NOMO-1 (cell line): ENCODE measurements around the gene PTPRG.

Experiments used
- DNase-seq, 2 experiments: peaks; one replicate each; lab custom pipeline; 2025; ENCODE audit not compliant: unreplicated experiment in 2 of 2; lab: John Stamatoyannopoulos, UW

The PTPRG gene

DNA sequence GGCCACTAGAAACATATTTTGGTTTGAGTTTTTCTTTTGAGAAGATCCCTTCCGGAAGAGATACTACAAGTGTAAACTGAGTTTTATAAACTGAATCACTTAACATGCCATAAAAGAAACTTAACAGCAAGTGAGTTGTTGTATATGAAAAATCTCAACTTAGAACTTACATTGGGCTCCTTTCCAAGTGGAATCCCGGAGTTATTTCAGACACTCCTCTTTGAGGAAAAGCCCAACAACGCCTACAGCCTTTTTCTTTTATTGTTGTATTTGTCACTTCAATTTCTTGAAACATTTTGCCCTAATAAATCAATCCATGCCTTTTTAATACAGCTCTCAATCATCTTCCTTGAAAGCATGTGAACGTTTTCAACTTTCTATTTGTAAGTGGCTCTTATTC, 674.6 kb downstream of the PTPRG start:
- no peak for DNase-seq

DNA sequence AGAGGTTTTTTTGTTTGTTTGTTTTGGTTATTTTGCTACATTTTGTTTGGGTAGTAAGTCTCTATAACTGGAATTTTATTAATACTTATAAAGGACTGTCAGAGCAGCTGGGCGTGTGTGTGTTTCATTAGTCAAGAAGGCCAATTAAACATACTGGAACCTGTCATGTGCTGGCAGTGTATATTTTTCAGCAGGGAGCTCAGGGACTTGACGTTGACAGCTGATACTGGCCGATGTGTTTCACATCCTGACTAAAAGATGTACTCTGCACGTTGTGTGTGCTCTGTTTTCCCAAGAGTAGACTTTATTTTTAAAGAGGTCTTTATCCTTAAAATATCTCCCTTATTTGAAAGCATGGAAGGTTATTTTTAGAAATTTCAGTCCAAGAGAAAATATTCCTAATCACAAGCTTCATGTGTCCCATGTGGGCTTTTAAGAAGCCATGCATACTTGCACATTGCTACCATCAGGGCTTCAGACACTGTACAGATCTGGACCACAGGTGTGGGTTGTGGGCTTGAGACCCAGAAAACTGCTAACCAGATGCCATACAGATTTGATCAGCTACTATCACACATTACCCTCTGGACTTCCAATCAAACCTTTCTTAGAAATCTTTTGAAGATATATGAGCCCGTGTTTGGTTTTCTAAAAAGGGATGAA, 676.0 kb downstream of the PTPRG start:
- DNase-seq = no peak

DNA sequence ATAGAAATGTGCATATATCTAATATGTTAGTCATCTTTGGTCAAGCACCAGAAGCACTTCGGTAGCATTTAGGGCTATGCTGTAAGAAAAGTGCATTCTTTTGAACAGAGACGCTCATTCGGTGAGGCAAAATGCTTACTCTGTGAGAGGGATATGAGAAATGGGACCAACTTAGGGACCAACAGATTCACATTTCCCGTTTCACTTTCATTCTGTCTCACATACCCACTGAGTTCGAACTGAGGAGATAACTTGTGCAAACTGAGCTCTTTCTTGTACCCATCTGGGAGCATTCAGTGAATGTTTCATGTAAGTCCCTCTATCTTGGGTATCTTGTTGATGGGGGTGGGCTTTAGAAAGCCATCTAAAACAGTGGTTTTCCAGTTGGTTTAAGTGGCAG, 676.6 kb downstream of the PTPRG start:
- peak; percentile 10 to 69 for DNase-seq

DNA sequence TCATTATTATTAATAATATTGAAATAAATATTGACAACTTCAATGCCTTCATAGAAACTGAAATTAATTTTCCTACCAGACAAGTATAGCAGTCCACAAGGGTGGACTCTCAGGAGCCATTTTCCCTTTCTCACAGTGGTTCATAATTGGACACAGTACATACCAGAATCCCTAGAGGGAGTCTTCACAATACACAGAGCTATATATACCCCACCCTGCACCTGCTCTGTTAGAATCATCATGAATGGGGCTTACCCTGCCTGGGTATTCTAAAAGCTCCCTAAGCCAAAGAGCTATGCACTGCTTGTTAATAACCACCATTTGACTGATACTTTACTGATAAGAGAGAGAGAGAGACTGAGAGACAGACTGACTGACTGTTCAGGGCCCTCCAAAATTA, 677.1 kb downstream of the PTPRG start:
- peak in 1 of 2 experiments; percentile 16 for DNase-seq

DNA sequence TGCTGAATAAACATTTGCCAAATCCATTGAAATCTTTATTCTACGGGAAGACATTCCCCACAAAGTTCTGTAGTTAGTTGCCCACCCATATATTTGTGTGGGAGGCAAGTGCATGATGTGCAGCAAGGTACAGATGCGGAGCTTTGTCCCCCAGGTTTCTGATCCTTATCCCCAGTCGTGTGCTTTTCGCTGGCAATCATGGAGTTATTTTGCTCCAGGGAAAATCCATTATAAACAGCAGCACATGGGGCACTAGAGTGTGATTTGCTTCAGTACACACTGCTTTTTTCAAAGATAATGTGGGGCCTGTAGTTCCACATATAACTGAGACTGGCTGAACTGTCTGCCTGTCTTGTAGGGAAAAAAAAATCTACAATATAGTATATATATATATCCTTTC, 679.9 kb downstream of the PTPRG start:
- no peak for DNase-seq

DNA sequence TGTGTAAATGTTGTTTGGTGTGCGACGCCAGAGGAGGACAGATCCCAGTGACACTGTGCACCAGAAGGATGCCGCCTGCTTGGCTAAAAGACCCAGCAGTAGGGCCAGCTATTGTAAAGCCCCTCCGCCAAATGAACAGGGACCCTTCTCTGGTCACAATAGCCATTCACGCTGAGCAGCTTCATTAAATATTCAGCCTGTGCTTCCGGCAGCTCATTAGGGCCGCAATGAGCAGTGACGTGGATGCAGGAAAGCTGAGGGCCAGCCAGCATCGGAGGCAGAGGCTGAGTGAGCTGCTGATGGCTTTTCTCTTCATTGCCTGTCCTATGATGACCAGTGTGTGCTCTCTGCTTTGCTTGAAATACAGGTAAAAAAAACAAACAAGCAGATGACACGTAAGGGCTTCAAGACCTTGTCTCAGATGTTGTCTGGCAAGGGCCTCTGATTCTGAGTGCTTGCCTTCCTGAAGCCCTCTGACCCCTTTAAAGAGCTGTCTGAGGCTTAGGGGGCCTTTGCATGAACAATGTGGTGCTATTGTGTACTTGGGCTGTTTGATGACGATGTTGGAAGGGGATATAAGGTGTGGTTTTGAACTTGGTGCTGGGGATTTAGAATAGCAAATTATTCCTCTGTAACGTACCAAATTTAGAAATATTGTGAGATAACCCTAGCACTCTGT, 681.6 kb downstream of the PTPRG start:
- no peak for DNase-seq

DNA sequence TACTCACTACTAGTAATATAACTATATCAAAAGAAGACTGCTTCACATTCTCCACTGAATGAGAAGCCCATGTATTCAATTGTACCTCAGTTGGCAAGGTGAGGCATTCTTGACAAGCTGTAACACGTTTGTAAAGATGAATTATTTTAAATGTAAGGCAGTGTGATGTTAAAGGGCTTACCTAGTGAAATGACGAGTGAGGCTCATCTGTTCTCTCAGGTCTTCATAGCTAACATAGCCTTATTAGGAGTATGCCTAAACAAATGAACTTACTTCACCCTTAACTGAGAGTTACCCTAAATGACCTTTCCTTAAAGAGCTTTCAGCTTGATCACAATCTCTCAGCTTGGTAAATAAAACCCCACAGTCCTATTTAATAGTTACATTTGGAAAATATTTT, 684.7 kb downstream of the PTPRG start:
- DNase-seq = no peak

DNA sequence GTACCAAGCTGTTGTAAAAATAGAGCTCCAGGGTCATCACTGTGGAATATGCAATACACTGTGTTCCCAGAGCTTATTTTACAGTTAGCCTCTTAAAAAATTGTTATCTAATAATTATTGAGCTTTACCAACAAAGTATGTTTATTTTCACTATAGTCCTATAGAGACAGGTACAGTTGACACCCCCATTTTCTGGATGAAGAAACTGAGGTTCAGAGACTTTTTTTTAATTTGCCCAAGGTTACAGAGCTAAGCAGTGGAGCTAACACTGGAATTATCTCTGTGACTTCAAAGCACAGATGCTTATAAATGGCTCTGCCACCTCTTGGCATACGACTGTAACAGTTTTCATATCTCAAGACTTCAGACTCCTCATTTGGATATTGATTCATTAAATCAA, 685.6 kb downstream of the PTPRG start:
- no peak for DNase-seq

DNA sequence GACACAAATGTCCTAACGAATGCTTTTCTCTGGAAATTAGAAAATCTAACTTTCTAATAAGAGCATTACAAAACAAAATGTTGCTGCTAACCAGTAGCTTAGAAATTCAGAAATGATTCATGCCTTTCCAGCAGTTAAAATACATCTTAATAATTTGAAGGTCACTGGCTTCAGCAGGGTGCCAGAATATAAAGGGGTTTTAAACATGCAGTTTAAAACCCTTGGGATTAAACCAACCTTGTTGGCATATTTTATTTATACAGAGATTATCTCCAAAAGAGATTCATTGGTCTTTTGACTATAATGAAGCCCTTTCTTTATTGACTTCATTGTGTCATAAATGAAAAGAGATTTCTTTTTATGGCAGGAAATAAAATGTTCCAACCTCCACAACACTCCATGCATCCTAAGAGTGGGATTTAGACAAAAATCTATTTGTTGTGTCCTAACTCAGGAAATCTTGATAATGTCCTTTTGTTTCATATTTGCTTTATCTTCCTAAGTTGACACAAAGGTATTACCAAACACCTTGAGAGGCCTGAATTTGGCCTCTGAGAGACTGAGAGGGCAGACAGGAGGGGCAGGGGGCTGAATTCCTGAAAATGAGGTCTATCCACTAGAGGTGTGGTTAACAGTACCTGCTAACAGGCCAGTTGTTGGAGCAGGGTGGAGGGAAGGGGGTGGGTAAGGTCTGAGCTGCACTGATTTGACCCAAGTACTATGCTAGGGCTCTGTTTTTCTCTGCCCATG, 687.5 kb downstream of the PTPRG start:
- DNase-seq = no peak

DNA sequence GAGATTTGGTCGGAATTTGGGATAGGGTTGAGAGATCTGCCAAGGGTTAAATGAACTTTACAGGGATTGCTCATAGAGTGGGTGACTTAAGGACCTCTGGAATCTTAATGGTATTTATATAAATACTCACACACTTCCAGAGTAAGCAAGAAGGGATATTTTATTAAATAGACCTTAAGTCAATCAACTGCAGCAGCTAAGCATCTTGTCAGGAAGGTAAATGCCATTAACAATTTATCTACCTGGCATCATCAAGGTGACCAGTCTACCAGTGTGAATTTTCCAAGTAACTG, 688.1 kb downstream of the PTPRG start:
- no peak for DNase-seq

DNA sequence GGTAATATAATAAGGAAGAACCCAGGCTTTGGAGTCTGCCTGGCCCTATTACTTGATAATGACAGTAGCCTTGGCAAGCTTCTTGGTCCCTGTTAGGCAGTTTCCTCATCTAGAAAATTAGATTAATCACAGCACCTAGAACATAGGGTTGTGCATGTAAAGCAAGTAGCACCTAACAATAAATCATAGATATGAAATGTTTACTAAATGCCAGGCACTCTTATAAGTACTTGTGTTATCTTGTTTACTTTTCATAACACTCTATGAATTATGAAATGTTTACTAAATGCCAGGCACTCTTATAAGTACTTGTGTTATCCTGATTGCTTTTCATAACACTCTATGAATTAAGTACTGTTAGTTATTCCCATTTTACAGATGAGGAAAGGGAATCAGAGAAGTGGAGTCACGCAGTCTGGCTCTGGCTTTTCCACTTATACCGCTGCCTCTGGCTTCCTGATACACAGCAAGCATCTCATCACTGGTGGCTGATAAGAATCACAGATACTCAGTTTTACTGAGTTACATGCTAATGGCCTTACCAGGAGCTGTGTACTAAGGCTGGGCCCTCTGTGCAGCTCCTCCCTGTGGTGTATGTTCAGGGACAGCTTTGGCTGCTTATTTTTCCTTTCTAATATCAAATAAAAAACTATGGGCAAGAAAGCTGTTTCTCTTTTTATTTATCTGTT, 688.6 kb downstream of the PTPRG start:
- DNase-seq = no peak

DNA sequence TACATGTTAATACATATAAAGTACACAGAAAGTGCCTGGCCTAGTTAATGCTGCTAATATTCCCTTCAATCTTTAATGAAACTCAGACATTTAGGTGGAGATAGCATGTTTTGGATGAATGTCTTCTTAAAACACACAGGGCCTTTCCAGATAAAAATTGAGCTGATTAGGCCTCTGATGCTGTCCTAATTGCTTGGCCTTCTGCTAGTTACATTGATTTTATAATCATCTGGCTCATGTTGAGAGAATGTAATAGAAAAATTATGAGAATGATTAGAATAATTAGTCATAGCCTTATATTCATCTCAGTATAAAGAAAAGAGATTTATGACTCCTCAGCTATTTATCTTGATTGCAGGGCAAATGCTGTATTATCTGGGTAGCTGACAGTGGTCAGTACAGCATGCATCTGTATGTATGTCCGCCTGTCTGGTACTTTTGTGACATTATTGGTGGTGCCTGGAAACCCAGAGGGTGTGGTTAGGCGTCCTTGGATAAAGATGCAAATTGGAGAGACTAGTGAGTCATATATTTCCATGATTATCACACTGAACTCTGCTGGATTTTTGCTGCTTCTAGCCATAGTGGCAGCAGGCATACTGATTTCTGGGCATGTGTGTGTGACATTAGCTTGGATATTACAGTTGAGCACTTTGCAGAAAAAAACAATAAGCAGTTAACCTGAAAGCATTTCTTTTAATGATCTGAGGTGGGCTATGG, 691.2 kb downstream of the PTPRG start:
- DNase-seq = no peak

DNA sequence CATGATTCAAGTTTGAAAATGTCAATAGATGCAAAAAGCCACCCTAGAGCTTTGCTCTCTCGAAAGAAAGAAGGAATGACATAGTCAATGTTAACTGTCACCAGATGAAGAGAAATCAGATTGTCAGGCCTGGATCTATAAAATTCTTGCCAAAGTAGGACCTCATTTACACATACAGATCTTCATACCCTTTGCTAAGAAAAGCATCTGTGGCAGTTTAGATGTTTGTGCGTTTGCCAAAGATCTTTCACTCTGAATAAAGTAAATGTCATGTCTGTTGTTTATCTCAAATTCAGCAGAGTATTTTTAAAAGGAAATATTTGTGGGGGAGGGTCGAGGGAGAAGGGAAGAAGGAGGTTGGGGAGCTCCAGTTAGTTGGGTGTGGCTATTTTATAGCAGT, 692.6 kb downstream of the PTPRG start:
- DNase-seq = no peak

DNA sequence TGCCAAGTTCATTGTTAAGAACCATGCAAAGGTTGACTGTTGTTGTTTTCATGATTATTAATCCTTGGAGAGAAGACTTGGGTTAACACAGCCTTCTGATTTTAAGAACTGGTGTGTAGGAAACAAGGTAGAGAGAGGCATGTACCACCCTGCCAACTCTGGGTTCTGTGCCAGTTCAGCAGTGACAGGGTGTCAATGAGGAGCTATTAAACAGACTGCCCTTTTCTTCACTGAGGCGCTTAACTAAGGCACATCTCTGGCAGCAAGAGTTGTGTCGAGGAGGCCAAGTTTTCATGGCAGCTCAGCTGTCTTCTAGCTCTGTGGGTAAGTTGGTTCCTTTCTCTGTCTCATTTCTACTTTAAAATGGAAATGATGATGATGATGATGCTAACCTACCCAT, 694.4 kb downstream of the PTPRG start:
- no peak for DNase-seq

DNA sequence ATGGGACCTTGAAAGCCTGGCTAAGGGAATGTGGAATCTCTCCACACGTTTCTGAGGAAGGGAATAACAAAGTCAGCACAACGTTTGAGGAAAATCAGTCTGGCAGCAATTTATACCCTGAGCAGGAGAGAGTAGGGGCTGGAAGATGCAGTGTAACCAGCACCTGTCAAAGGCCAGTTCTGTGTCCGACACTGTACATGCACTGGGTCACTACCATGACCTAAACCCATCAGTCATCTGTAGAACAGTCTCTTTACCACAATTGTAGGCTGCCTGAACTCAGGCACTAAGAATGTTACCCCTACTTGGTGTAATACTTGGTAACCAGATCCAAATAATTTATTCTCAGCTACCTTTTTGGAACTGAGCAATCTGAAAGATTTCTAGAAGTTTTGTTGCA, 698.6 kb downstream of the PTPRG start:
- no peak for DNase-seq

DNA sequence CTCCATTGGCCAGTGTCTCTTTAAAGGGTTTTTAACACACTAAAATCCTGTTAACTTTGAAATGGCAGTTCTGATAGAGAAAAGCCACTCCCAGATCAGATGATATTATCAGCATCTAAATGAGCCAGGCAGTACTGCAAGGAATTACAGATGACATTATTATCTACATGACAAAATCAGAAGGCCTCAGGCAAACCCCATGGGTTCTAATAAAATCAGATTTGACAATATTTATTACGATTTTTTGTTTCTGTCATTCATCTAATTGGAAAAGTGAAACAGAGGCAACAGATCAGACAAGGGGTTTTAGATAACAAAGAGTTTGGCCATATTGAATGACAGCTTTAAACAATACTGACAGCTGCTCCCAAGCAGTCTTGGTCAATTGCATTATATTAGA, 699.3 kb downstream of the PTPRG start:
- no peak for DNase-seq

DNA sequence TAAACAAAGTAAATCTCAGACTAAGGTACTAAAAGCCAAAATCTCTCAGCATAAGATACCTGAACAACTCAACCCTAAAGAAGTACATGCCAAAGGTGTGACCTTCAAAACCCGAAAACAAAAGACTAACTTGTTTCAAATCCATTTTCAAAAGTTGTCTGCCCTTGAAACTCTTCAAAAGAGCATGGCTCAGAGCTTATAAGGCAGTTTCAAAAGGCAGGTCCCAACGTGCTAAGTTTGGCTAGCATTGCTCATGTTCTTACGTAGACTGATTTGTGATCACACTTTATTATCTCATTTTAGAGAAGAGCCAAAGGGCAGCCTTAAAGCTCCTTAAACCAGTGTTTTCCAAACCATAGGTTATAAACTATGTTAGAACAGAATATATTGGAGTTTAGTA, 699.8 kb downstream of the PTPRG start:
- no peak for DNase-seq

DNA sequence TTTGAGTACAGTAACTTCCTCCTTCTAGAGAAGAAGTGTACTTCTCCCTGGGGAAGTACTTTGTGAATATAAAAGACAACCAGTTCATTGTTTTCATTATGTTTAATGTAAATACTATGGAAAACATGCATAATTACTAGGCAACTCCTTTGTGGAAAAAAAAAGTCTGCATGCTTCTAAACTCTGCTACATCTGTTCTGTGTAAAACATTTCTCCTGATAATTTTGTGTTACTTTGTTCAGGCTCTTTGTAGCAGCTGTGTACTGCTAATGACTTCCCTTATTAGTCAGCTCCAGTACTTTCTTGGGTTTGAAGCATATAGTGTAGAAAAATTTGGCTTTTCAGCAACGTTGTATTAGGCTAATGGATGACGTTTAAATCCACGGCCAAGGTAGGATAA, 700.4 kb downstream of the PTPRG start:
- DNase-seq = peak in 1 of 2 experiments; percentile 41

DNA sequence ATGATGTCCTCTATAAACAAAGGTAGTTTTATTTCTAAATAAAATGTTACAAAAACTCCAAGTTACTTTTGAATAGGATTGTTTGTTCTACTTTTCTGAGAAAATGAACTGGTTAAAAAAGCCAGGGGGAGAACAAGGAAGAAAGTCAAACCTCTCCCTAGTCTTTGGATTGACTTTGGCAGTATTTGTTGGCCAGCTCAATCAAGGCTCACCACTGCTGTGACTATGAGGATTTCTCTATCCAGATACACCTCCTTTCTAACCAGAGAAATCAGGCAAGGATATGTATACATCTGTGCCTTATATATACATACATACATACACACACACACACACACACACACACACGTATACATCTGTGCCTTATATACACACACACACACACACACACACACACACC, 704.2 kb downstream of the PTPRG start:
- no peak for DNase-seq

DNA sequence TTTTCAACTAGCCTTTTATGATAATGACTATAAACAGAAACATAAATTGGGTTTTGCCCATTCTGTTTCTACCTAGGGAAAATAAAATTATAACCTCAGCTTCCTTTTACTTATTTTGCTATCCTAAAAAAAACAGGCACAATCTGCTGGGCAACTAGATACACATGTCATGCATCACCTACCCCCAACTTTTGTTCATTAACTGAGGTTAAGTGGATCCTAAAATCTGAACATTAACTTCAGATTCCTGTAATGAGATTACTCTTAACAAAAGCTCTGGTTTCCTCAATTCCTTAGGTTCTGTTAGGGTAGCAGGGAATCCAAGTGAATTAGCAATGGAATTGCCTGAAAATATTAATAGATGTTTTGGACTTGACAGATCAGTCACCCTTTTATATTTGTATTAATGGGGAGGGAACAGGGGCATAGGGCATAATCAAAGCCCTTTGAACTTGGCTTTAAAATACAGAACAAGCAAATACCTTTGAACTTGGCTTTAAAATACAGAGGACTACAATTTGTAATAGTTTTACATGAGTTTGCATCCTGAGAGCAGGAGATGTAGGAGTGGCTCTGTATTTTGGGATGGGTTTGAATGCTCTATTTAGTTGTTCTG, 705.4 kb downstream of the PTPRG start:
- no peak for DNase-seq
